ENCODE data around the gene PUS7.
"Not testable (repeated sequence)": the region's sequence is repeated elsewhere in the genome, so short reads cannot be mapped to it uniquely, and the experiment has no call there.

PUS7 gene

GRCh38 chr7:105502173-105502572, 19.9 kb downstream of the PUS7 start:
- DNase-seq = peak in 3 of 58 donors; percentile 4 to 22 (median 12)

GRCh38 chr7:105497016-105497415, 25.1 kb downstream of the PUS7 start:
- DNase-seq = no peak

GRCh38 chr7:105496521-105496920, 25.6 kb downstream of the PUS7 start:
- no peak for DNase-seq

- no peak for DNase-seq
These were observed 28.2 kb downstream of the PUS7 start for GRCh38 chr7:105493923-105494315.

- DNase-seq = peak in 2 of 58 donors; percentile 1 to 17
These were observed 28.7 kb downstream of the PUS7 start for GRCh38 chr7:105493196-105493922.

- no peak for DNase-seq
These were observed 32.7 kb downstream of the PUS7 start for GRCh38 chr7:105489409-105489808.

GRCh38 chr7:105487579-105488571, 34.2 kb downstream of the PUS7 start:
- peak in 6 of 58 donors; percentile 4 to 25 (median 4) for DNase-seq

GRCh38 chr7:105480931-105481330, 41.1 kb downstream of the PUS7 start:
- DNase-seq = no peak

GRCh38 chr7:105478606-105479005, 43.5 kb downstream of the PUS7 start:
- no peak for DNase-seq

GRCh38 chr7:105477908-105478307, 44.2 kb downstream of the PUS7 start:
- DNase-seq = no peak

GRCh38 chr7:105474045-105474444, 48.0 kb downstream of the PUS7 start:
- DNase-seq = no peak

- no peak for DNase-seq
These were observed 48.9 kb downstream of the PUS7 start for GRCh38 chr7:105473163-105473562.

- DNase-seq = no peak
These were observed 51.2 kb downstream of the PUS7 start for GRCh38 chr7:105470846-105471245.

- DNase-seq = no peak
These were observed 52.0 kb downstream of the PUS7 start for GRCh38 chr7:105470090-105470489.

GRCh38 chr7:105462765-105463420, 59.2 kb downstream of the PUS7 start:
- DNase-seq = peak in 3 of 58 donors; percentile 2 to 23 (median 5)

- no peak for DNase-seq
These were observed 60.6 kb downstream of the PUS7 start for GRCh38 chr7:105461518-105461917.

- DNase-seq = no peak
These were observed 64.3 kb downstream of the PUS7 start for GRCh38 chr7:105457619-105458225.

GRCh38 chr7:105454921-105455320, 67.2 kb downstream of the PUS7 start:
- DNase-seq = no peak

GRCh38 chr7:105454095-105454747, 67.8 kb downstream of the PUS7 start:
- no peak for DNase-seq

GRCh38 chr7:105452085-105452484, 70.0 kb downstream of the PUS7 start:
- no peak for DNase-seq

GRCh38 chr7:105450870-105451269, 71.2 kb downstream of the PUS7 start:
- not testable (repeated sequence) for DNase-seq
